Suprapubic skin (tissue), 4 donors: ENCODE results near the gene RBM47. TPM values are rescaled to one million over a fixed set of nuclear protein-coding genes. Genes with fewer than 3 reads are reported as not detected.

Experiments used
- DNase-seq, 2 donors: peaks; one replicate each; pipeline ENCODE4 v3.0.0-alpha.2; 2019; ENCODE audit warnings: low spot score in 2 of 2
- H3K27ac ChIP-seq: fragments of 200-600 bp; sonication (generic); one replicate; pipeline ENCODE4 v1.5.1; 2019
- H3K27me3 ChIP-seq: fragments of 200-600 bp; sonication (generic); one replicate; pipeline ENCODE4 v1.5.1; 2019
- H3K36me3 ChIP-seq: fragments of 200-600 bp; sonication (generic); one replicate; pipeline ENCODE4 v1.5.1; 2019
- H3K4me1 ChIP-seq: fragments of 200-600 bp; sonication (generic); one replicate; pipeline ENCODE4 v1.5.1; 2019
- H3K4me3 ChIP-seq: fragments of 200-600 bp; sonication (generic); one replicate; pipeline ENCODE4 v1.5.1; 2019; ENCODE audit warnings: mild to moderate bottlenecking
- H3K9me3 ChIP-seq: fragments of 200-600 bp; sonication (generic); one replicate; pipeline ENCODE4 v1.5.1; 2019
- CTCF ChIP-seq, 2 donors: fragments of 200-600 bp in 1 of 2; fragments of 450-650 bp in 1 of 2; sonication (generic) in 1 of 2; IDR thresholded peaks; one replicate each; pipeline ENCODE4 v1.5.1; 2016 to 2019; ENCODE audit warnings: antibody characterized with exemption in 2 of 2, mild to moderate bottlenecking in 1 of 2, moderate library complexity in 1 of 2
- EP300 ChIP-seq: sonication (generic); formaldehyde crosslinking; IDR thresholded peaks from one replicate; pipeline ENCODE4 v1.6.1; 2017; ENCODE audit warnings: antibody characterized with exemption
- POLR2A ChIP-seq, 2 donors: fragments of 450-650 bp; IDR thresholded peaks; one replicate each; pipeline ENCODE4 v1.6.1; 2017; ENCODE audit warnings: antibody characterized with exemption in 2 of 2, mild to moderate bottlenecking in 2 of 2, moderate library complexity in 2 of 2
- POLR2AphosphoS5 ChIP-seq, 3 donors: sonication (generic); formaldehyde crosslinking; IDR thresholded peaks; one replicate each; pipeline ENCODE4 v1.6.1; 2017; ENCODE audit warnings: antibody characterized with exemption in 3 of 3
- WGBS: methylation state at CpG from one replicate; pipeline ENCODE4 v1.1.5; 2018; 5-methylcytosine and 5-hydroxymethylcytosine counted together
- total RNA-seq, 4 donors: library from RNA; depleted of rRNA; stranded (reverse); fragments of >200 nt; gene quantifications; one replicate each; pipeline ENCODE4 v1.1.0, GENCODE V29; 2016

RBM47 gene
- total RNA-seq, 4 donors from 2014 or later: 40.2 to 286 (median 47.4) TPM

GRCh38 chr4:40665842-40666241 lies 36.2 kb upstream of the RBM47 start:
- H3K27ac ChIP-seq: no peak overlapping the region
- no peak for DNase-seq
- TF ChIP-seq CTCF (IDR thresholded peaks at IDR 0.05) (no peak), EP300 (no peak), POLR2A (IDR thresholded peaks at IDR 0.05) (no peak), POLR2AphosphoS5 (IDR thresholded peaks at IDR 0.05) (no peak)
- H3K9me3 ChIP-seq: no peaks in the 10 kb centered on the region
- no peak overlapping the region for H3K4me3 ChIP-seq
- H3K27me3 ChIP-seq: no peaks in the 10 kb centered on the region
- H3K4me1 ChIP-seq: no peaks in the 10 kb centered on the region
- H3K36me3 ChIP-seq: no peaks in the 10 kb centered on the region

- H3K27ac ChIP-seq: no peak overlapping the region
- no peaks in the 10 kb centered on the region for H3K27me3 ChIP-seq
- no peaks in the 10 kb centered on the region for H3K4me1 ChIP-seq
- H3K36me3 ChIP-seq: no peaks in the 10 kb centered on the region
- WGBS: 55% methylated on average over 10 of the region's 10 CpGs
- no peak for DNase-seq
- no peaks in the 10 kb centered on the region for H3K9me3 ChIP-seq
- no peak overlapping the region for H3K4me3 ChIP-seq
- TF ChIP-seq POLR2AphosphoS5 (IDR thresholded peaks at IDR 0.05): no peak
- TF ChIP-seq CTCF (IDR thresholded peaks at IDR 0.05): no peak
- no peak for TF ChIP-seq EP300
- TF ChIP-seq POLR2A (IDR thresholded peaks at IDR 0.05): no peak
Observed at GRCh38 chr4:40662962-40663604, 33.4 kb upstream of the RBM47 start.

DNA sequence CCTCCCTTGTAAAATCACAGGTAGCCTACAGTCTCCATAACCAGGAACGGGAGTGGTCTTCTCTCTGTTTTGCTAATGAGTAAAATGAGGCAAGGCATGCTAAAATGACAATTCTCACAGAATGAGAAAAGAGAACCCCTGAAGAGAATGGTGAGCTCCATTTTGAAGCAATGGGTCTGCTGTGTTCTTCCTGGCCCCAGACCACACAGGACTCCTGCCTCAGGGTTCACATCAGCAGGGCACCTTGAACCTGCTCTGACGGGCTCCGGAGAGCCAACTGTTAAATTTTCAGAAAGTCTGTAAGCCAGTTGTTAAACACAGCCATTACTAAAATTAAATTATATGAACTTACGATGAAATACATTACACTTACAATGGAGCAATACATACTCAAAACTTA lies 32.1 kb upstream of the RBM47 start:
- no peak for DNase-seq
- H3K4me1 ChIP-seq: no peaks in the 10 kb centered on the region
- H3K36me3 ChIP-seq: no peaks in the 10 kb centered on the region
- no peak overlapping the region for H3K4me3 ChIP-seq
- TF ChIP-seq EP300: no peak
- no peak for TF ChIP-seq POLR2AphosphoS5 (IDR thresholded peaks at IDR 0.05)
- TF ChIP-seq CTCF (IDR thresholded peaks at IDR 0.05): no peak
- TF ChIP-seq POLR2A (IDR thresholded peaks at IDR 0.05): no peak
- WGBS: 89% methylated on average over 4 of the region's 4 CpGs
- H3K9me3 ChIP-seq: no peaks in the 10 kb centered on the region
- H3K27me3 ChIP-seq: no peaks in the 10 kb centered on the region
- no peak overlapping the region for H3K27ac ChIP-seq

- TF ChIP-seq POLR2A (IDR thresholded peaks at IDR 0.05) (no peak), CTCF (IDR thresholded peaks at IDR 0.05) (no peak), EP300 (no peak), POLR2AphosphoS5 (IDR thresholded peaks at IDR 0.05) (no peak)
- Histone ChIP-seq H3K27ac (no peak overlapping the region), H3K36me3 (no peaks in the 10 kb centered on the region), H3K4me3 (no peak overlapping the region), H3K9me3 (no peaks in the 10 kb centered on the region), H3K27me3 (no peaks in the 10 kb centered on the region), H3K4me1 (no peaks in the 10 kb centered on the region)
- no peak for DNase-seq
- 88% methylated on average over 9 of the region's 9 CpGs for WGBS
Observed at GRCh38 chr4:40656201-40656863, 26.7 kb upstream of the RBM47 start.

GRCh38 chr4:40651280-40651679 lies 21.6 kb upstream of the RBM47 start:
- Histone ChIP-seq H3K4me3 (no peak overlapping the region), H3K36me3 (no peaks in the 10 kb centered on the region), H3K4me1 (no peaks in the 10 kb centered on the region), H3K27me3 (no peaks in the 10 kb centered on the region), H3K27ac (no peak overlapping the region), H3K9me3 (no peaks in the 10 kb centered on the region)
- TF ChIP-seq EP300: no peak
- no peak for TF ChIP-seq POLR2AphosphoS5 (IDR thresholded peaks at IDR 0.05)
- TF ChIP-seq POLR2A (IDR thresholded peaks at IDR 0.05): no peak
- TF ChIP-seq CTCF (IDR thresholded peaks at IDR 0.05): no peak
- DNase-seq: no peak
- WGBS: 86% methylated on average over 2 of the region's 2 CpGs
